NK-92 (cell line): Measurements from ENCODE around the gene TAF8.

Experiments
- DNase-seq: peaks from one replicate; lab custom pipeline; 2025; ENCODE audit not compliant: unreplicated experiment; lab: John Stamatoyannopoulos, UW

The TAF8 gene

DNA sequence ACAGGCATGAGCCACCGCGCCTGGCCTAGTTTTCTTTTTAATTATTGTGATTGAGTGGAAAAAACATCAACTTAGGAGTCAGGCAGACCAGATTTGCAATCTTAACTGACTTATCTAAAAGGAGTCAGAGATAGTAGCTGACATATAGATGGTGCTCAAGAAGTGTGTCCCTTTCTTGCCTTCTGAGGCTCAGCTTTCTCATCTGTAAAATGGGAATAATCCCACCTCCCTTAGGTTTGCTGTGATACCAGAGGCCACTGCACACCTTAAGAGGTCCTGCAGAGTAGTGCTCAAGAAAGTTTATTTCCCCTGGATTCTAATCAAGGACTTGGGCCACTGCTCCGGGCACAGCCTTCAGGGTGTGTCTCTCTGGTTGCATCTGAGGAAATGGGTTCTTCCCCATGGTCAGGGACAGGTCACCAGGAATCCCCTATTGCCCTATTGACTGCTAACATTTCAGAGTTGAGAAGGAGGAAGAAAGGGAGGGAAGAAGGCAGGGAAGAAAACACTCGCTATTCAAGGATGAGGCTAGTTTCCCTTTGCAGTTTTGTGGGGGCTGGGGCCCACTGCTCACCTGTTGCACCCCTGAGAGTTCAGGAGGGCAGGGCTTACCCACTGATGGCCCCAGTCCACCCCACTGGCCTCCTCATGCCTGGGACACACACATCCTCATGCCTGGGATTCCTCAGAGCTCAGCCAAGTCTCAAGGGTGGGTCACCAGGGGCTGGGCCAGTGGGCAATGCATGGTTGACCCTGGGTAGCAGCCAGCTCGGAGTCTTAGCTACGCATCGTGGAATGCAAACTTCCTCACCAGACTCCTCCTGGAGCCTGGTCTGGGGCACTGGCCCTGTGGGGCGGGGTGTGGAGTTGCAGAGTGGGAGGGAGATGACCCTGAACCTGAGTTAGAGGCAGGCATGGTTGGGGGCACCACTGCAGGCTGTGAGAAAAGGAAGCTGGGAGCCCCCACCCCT is 70.9 kb downstream of the TAF8 start:
- DNase-seq = no peak

GRCh38 chr6:42123379-42124103 is 73.2 kb downstream of the TAF8 start:
- no peak for DNase-seq

DNA sequence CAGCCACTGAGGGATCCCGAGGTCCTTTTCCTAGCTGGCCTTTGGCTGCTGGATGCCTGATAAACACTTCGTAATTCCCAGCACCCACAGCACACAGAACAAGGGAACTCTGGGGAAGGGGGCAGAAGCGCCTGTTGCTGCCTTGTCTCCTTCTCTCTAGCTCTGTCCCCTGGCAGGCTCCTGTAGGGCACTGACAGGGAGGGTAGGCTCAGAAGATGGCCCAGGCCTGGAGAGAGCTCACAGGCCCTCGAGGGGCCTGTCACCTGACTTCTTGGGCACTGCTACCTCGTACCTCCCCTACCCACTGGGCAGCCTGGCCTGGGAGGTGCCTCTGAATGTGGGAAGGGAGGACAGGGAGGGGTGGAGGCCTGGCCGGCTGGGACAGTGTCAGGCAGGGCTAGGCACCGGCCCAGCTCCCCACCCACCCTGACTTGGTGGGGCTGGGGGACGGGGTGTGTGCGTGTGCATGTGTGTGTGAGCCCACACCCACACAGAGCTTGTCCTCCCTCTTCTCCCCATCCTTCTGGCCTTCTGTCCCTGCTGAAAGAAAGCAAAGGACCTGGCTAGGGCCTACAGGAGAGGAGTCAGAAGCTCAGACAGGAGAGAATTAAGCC is 74.0 kb downstream of the TAF8 start:
- no peak for DNase-seq

DNA sequence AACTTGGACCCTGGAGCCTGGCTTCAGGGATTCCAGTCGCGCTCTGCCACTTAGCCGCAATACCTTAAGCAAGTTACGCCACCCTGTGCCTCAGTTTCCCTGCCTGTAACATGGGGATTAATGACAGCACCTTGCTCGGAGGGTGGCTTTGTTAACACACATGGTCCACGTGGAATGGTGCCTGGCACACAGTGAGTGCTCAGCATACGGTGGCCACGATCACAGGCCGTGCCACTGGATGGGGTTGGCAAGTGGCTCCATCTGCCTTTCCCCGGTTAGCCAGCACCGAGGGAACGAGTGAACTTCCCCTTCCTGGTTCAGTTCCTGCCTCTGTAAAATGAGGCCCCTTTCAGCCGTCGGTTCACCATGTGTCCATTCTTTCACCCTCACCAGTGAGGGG is 74.9 kb downstream of the TAF8 start:
- no peak for DNase-seq

DNA sequence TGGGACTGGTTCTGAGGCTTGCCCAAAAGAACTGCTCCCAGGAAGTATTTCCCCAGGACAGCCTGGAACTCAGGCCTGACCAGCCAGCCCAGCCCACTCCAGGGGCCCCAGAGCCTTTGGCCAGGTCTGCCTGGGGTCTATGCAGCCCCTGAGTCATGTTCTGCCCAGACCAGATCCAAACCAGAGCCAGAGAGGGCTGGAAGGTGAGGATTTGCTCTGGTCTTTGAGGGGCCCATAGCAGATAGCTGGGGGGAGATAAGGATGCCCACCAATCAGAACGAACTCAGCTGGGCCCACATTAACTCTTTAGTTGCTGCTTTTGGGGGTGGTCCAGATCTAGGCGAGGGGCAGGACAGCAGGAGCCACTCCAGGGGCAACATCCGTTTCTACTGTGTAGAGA is 75.3 kb downstream of the TAF8 start:
- DNase-seq = no peak

DNA sequence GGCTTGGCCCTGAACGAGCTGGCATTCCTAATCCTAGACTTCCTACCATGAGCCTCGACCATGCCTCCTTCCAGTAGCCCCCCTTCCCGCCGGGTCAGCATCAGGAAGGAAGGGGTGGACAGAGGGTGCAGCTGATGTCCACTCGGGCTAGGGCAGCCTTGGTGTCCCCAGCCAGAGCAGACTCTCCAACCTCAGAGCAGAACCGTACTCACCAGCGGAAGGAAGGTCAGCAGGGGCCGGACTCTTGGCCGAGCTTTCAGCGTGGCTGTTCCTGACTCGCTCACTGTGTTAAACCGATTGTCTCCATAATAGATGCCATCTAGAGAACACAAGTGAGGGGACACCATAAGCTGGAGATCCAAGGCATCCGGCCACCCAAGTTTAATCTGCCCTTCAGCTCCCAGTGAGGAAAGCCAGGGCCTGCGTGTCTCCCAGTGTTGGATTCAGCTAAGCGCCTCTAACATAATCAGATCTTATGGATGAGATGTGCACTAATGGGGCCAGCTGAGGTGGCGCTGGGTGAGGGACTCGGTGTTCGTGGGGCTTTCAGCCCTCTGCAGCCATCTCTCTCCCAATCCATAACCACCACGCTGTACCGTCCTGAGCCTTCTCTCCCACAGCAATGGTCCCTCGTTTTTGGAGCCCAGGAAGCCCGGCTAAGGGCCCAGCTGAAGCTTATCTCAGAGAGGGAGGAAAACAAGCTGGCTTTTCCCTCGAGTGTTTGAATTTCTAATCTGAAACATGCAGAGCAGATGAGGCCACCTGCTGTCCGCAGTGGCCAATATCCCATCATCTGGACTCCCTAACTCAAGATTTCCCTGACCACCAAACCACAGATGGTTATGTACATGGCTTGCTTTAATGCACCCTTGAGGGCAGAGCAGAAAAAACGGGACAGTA is 78.4 kb downstream of the TAF8 start:
- DNase-seq = no peak

DNA sequence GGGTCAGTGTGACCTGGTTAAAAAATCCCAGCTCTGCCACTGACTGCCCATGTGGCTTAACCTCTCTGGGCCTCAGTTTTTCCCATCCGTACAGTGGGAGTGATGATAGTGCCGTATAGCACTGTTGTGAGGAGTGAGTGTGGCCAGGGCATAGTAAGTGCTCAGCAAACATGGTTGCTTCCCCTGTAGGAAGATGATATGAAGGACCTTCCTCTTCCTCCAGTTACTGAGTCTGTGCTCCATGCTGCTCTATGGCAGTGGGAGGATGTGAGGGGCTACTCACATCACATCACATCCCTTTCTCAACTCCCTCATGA is 79.0 kb downstream of the TAF8 start:
- DNase-seq = no peak

GRCh38 chr6:42131531-42131930 is 81.2 kb downstream of the TAF8 start:
- DNase-seq = no peak

DNA sequence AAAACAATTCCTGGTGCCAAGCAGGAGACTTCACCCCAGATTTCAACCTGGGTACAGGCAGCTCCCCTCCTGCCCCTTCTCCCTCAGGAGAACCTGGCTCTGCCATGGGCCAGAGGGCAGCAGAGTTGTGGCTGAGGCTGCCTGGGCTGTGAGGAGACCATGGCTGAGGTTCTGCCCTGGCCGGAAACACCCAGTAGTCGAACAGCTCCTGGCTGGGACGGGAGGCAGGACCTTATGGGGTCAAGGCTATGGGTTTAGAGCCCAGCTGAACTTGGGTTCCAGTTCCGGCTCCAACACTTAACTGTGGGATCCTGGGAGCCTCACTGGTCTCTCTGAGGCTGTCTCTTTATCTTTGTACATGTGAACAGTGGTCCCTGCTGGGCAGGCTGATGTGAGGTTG is 83.6 kb downstream of the TAF8 start:
- no peak for DNase-seq

GRCh38 chr6:42135161-42135560 is 84.8 kb downstream of the TAF8 start:
- DNase-seq = no peak

DNA sequence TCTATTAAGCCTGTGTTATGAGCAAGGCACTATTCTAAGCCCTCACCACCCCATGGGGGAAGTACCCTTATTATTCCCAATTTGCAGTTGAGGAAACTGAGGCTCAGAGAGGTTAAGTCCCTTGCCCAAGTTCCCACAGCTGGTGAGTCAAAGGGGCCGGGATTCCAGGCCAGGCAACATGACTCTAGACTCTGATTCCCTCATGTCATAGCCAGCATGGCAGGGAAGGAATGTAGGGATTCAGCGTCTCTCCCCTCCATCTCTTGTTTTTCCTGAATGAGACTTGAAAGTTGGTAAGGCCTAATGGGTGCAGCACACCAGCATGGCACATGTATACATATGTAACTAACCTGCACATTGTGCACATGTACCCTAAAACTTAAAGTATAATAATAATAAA is 85.4 kb downstream of the TAF8 start:
- no peak for DNase-seq

DNA sequence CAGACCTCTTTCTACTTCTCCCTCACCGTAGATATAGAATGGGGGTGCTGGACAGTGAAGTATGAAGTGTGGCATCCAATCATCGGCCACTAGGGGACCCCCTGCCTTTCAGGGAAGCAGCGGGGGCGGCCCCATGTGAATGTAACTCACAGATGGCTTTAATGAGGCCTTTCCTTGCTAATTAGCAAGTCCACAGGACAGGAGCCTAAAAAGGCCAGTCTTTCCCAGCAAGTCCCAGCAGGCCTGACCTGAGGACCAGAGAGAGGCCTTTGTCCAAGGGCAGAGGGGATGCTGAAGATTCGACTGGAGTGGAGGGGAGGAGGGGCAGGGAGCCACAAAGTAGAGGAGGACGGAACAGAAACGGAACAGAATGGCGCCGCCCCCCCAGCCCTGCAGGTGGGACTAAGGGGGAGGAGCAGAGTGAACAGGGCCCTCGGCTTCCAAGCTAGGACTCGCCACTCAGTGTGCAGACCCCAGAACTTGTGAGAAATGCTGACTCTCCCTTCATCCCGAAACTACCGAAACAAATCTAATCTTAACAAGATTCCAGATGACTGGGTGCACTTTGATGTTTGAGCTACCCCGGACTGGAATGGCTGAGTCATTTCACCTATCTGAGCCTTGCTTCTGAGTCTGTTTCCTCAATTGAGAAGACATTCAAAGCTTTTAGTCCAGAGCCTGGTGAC is 86.3 kb downstream of the TAF8 start:
- no peak for DNase-seq
